ENCODE data around the gene FBXL15. TPM values are rescaled to one million over a fixed set of nuclear protein-coding genes. Genes with fewer than 3 reads are reported as not detected.

The FBXL15 gene
- total and polyA plus RNA-seq, 9 of the 15 experiments (the other 6 are each of a cell fraction or from before 2014, with no cell fraction given): 0.08 to 25.9 (median 3.5) TPM

DNA sequence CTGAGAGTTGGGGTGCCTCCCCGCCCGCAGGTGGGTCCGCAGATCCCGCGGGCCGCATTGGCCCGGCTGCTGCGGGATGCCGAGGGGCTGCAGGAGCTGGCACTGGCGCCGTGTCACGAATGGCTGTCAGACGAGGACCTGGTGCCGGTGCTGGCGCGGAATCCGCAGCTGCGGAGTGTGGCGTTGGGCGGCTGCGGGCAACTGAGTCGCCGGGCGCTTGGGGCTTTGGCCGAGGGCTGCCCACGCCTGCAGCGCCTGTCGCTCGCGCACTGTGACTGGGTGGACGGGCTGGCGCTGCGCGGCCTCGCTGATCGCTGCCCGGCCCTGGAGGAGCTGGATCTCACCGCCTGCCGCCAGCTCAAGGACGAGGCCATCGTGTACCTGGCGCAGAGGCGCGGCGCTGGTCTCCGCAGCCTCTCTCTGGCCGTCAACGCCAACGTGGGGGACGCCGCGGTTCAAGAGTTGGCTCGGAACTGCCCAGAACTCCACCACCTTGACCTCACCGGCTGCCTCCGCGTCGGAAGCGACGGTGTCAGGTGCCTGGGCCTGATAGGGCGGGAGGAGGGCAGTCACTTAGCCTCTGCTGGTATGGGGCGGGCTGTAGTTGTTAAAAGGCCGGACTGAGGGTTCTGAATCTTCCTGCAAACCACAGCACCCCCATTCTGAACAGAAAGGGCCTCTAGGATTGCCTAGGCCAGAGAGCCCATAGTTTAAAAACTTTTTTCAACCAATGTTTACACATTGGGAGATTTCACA is 1.3 kb downstream of the FBXL15 start:
- Histone ChIP-seq H4K20me1 (replicated peaks; ENCODE audit: control insufficient read depth, insufficient read depth, low read length) (no peaks in the 10 kb centered on the region), H3K79me2 (ENCODE audit: control insufficient read depth, insufficient read depth, low read length) (peaks cover 25% of the 10 kb centered on the region), H3K9me1 (ENCODE audit: control insufficient read depth, insufficient read depth, low read length) (no peaks in the 10 kb centered on the region), H3K9me3 (replicated peaks; ENCODE audit: control insufficient read depth, insufficient read depth, low read depth, low read length) (no peaks in the 10 kb centered on the region), H2AFZ (ENCODE audit: low read depth, low read length) (peak overlapping the region; percentile 87), H3K9ac (ENCODE audit: insufficient read depth in 1 of 2, low read depth in 2 of 2, low read length in 2 of 2) (peak overlapping the region; percentile 65 to 96), H3K4me1 (replicated peaks in 1 of 2; ENCODE audit: control insufficient read depth in 2 of 2, insufficient read depth in 2 of 2, low read length in 2 of 2) (peaks cover 12 to 53% of the 10 kb centered on the region in 2 experiments; a peak in 4 of 5 replicates), H3K27me3 (ENCODE audit: control insufficient read depth in 2 of 2, insufficient read depth in 2 of 2, low read length in 2 of 2) (no peaks in the 10 kb centered on the region), H3K27ac (ENCODE audit: extremely low read depth, low read depth, low read length) (peak overlapping the region; percentile 80), H3K4me3 (peak overlapping the region; percentile 93), H3K36me3 (ENCODE audit: control insufficient read depth, insufficient read depth, low read length) (peaks cover 17% of the 10 kb centered on the region; the same call in 2 of the 3 replicates), H3K4me2 (ENCODE audit: insufficient read depth, low read length) (peak overlapping the region; percentile 74)
- peak; percentile 83 for FAIRE-seq
- in situ Hi-C loops (cut with MboI): no loop called here
- intact Hi-C loops (cut with micrococcal nuclease): loop anchor here (1.0 to 5.0 kb wide), 3 partner anchors 27 to 57 kb away; partner anchors contain the start of gene NFKB2
- ChIA-PET CTCF (ENCODE audit: low intra/inter-chr PET ratio) (no interaction called here), POLR2A (interaction anchor here (0.6 to 5.3 kb wide), 14 partner anchors 9 to 1739 kb away, joined by 3 to 34 read pairs (median 4); partner anchors contain the start of genes C10orf95, CUEDC2, GBF1 and PITX3)
- 0% methylated on average over 22 of the region's 62 CpGs for WGBS (ENCODE audit: insufficient coverage, low coverage, missing lambda C conversion rate)
- peak; percentile 54 to 83 (median 60) for DNase-seq (ENCODE audit: extremely low read depth in 1 of 4, low spot score in 3 of 4)
- TSS peak; percentile 37 for BruUV-seq (replicated peaks)
- ATAC-seq: peak; percentile 69
- TF ChIP-seq KAT2B (IDR thresholded peaks at IDR 0.05; ENCODE audit: low read depth, low read length) (no peak), KAT7 (CRISPR knock-in tag; IDR thresholded peaks at IDR 0.05; ENCODE audit: borderline replicate concordance) (peak; percentile 73; the same call in 1 of the 2 replicates), SIN3B (IDR thresholded peaks at IDR 0.05; ENCODE audit: low read depth) (peak; percentile 13; the same call in 1 of the 2 replicates), CCNT2 (IDR thresholded peaks at IDR 0.05; ENCODE audit: borderline replicate concordance, extremely low read depth, insufficient read length, low read depth, low read length) (peak; percentile 43), UBTF (IDR thresholded peaks at IDR 0.05; ENCODE audit: borderline replicate concordance in 1 of 2, low read depth in 2 of 2, low read length in 2 of 2) (0 out of 4 replicates have a peak, but pooled peaks of 1 of the 2 experiments have one; percentile 50), STAG1 (CRISPR knock-in tag; IDR thresholded peaks at IDR 0.05; ENCODE audit: borderline replicate concordance) (peak; percentile 38; the same call in 1 of the 2 replicates), POLR2G (IDR thresholded peaks at IDR 0.05; ENCODE audit: low read depth, low read length) (peak; percentile 67), CREB1 (IDR thresholded peaks at IDR 0.05) (0 out of 2 replicates have a peak, but pooled peaks have one; percentile 23), CREB1 (CRISPR knock-in tag; IDR thresholded peaks at IDR 0.05) (peak; percentile 50), BRD9 (IDR thresholded peaks at IDR 0.05; ENCODE audit: low read depth, partially characterized antibody) (no peak), HDAC1 (IDR thresholded peaks at IDR 0.05) (no peak), E2F6 (IDR thresholded peaks at IDR 0.05; ENCODE audit: borderline replicate concordance in 1 of 2, extremely low read depth in 1 of 2, insufficient read depth in 1 of 2, insufficient read length in 1 of 2, low read depth in 1 of 2, low read length in 1 of 2, poor library complexity in 1 of 2, severe bottlenecking in 1 of 2) (peak; percentile 36 to 53), TCF3 (CRISPR knock-in tag; IDR thresholded peaks at IDR 0.05) (peak; percentile 64), LCOR (CRISPR knock-in tag; IDR thresholded peaks at IDR 0.05) (0 out of 2 replicates have a peak, but pooled peaks have one; percentile 15), PHF8 (IDR thresholded peaks at IDR 0.05; ENCODE audit: borderline replicate concordance, low read length) (peak; percentile 44; the same call in 1 of the 2 replicates)
- TF ChIP-seq, protein P1, sequence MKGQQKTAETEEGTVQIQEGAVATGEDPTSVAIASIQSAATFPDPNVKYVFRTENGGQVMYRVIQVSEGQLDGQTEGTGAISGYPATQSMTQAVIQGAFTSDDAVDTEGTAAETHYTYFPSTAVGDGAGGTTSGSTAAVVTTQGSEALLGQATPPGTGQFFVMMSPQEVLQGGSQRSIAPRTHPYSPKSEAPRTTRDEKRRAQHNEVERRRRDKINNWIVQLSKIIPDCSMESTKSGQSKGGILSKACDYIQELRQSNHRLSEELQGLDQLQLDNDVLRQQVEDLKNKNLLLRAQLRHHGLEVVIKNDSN (CRISPR knock-in tag; IDR thresholded peaks at IDR 0.05): peak; percentile 9; the same call in 1 of the 2 replicates
